GM12891 (cell line): ENCODE data around the gene BPIFA2. TPM values are rescaled to one million over a fixed set of nuclear protein-coding genes. Genes with fewer than 3 reads are reported as not detected.
A peak's percentile ranks its signal among the peaks of the same experiment; 100 is the strongest.
"Not testable (repeated sequence)": the region's sequence is repeated elsewhere in the genome, so short reads cannot be mapped to it uniquely, and the experiment has no call there.

ENCODE experiments used
- DNase-seq: peaks from one replicate; pipeline ENCODE4 v3.0.0; 2011; ENCODE audit warnings: low spot score; ENCODE audit not compliant: insufficient read length
- FAIRE-seq: peaks from 2 replicates; lab custom pipeline; 2011; peaks lifted over from hg19 to GRCh38; lab: Jason Lieb, UNC
- PAX5 ChIP-seq: IDR thresholded peaks from 2 replicates; pipeline ENCODE4 v1.6.1; 2011; ENCODE audit warnings: low read length, moderate library complexity, mild to moderate bottlenecking; ENCODE audit not compliant: insufficient read depth, severe bottlenecking
- POLR2A ChIP-seq: IDR thresholded peaks from 2 replicates; pipeline ENCODE4 v1.6.1; 2011; ENCODE audit warnings: low read depth, low read length, control low read depth
- POLR2AphosphoS5 ChIP-seq: IDR thresholded peaks from 2 replicates; pipeline ENCODE4 v1.6.1; 2011; ENCODE audit warnings: low read depth, low read length, control low read depth
- POU2F2 ChIP-seq: IDR thresholded peaks from 2 replicates; pipeline ENCODE4 v1.6.1; 2011; ENCODE audit warnings: low read depth, mild to moderate bottlenecking, control low read depth, low read length, moderate library complexity
- SPI1 ChIP-seq: IDR thresholded peaks from 2 replicates; pipeline ENCODE4 v1.6.1; 2011; ENCODE audit warnings: low read depth, low read length, control low read depth
- TAF1 ChIP-seq: IDR thresholded peaks from 2 replicates; pipeline ENCODE4 v1.6.1; 2011; ENCODE audit warnings: low read depth, low read length, control low read depth
- polyA plus RNA-seq: library from polyadenylated mRNA; unstranded; fragments of >200 nt; gene quantifications from one replicate; pipeline ENCODE4 v1.2.1, GENCODE V29; 2012; ENCODE audit warnings: low read depth, missing spikeins, inconsistent platforms; ENCODE audit not compliant: missing spikeins

BPIFA2 gene, protein sequence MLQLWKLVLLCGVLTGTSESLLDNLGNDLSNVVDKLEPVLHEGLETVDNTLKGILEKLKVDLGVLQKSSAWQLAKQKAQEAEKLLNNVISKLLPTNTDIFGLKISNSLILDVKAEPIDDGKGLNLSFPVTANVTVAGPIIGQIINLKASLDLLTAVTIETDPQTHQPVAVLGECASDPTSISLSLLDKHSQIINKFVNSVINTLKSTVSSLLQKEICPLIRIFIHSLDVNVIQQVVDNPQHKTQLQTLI
- not detected for polyA plus RNA-seq

GRCh38 chr20:33167859-33168258, at the start of gene BPIFA2:
TSS of gene BPIFA2 (plus strand) at chr20:33168159. CDS start at chr20:33169146, 987 bp downstream.
- FAIRE-seq (no peak), DNase-seq (no peak)
- TF ChIP-seq POU2F2, result no peak
- TF ChIP-seq SPI1, result no peak
- no peak for TF ChIP-seq PAX5
- no peak for TF ChIP-seq POLR2A
- TF ChIP-seq TAF1, result no peak
- TF ChIP-seq POLR2AphosphoS5, result no peak

DNA sequence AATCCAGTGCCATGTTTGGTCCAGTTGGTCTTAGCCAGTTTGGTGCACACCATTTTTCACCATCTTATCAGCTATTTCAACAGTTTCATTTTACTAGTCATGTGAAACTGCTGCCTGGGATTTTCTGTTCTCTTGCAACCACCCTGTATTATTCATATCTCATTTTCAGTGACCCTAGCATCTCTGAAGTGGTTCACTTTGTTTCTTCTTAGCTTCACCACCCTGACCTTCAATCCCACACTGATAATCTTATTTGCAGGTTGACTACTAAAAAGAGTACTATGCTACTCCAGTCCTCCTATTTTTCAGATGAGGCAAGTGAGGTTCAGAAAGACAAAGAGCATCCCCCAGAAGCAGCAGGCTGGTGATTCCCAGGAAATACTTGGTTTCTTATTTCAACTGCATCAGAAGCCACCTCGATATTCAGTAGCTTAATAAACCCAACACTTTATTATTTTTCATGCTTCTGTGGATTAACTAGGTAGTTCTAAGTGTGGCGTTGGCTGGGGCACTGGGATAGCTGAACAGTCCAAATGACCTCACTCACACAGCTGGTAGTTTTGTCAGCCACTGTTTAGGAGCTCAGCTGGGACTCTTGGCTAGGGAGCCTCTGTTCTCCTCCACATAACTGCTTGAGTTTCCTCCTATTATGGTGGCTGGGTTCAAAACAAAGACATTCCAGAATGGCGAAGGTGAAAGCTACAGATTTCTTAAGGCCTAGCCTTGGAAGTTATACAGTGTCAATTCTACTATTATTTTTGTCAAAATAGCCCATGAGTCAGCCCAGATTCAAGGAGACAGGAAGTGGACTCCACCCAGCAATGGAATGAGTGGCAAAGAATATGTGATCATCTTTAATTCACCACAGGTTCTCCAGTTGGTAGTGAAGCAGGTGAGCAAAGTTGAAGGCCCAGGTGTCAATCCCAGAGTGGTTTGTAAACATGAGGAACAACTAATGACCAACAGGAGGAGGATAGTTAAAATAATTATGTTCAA, 47.9 kb upstream of the BPIFA2 start:
- FAIRE-seq (peak; percentile 38), DNase-seq (no peak)
- no peak for TF ChIP-seq SPI1
- no peak for TF ChIP-seq TAF1
- no peak for TF ChIP-seq POLR2AphosphoS5
- TF ChIP-seq POLR2A, result no peak
- no peak for TF ChIP-seq POU2F2

DNA sequence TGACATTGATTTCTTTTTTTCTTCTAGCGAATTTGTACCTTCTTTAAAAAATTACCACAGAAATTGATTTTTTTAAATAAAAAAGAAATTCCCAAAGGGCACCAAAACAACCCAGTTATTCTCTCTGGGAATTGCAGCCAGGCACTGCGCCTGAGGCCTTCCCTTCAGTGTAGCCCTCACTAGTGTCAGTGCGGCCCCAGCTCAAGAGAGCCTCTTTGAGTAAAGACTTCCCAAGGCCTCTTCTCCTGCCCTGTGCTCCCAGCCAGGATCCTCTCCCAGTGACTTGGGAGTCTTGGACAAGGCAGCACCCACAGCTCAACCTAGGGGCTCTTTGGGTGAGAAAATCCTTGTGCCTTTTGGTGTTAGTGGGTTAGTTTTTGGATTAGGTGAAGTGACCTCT, 47.0 kb upstream of the BPIFA2 start:
- TF ChIP-seq POLR2A, result no peak
- TF ChIP-seq SPI1, result no peak
- TF ChIP-seq TAF1, result no peak
- TF ChIP-seq PAX5, result no peak
- no peak for TF ChIP-seq POLR2AphosphoS5
- TF ChIP-seq POU2F2, result no peak
- FAIRE-seq (no peak), DNase-seq (no peak)

- not testable (repeated sequence) for DNase-seq, FAIRE-seq
Measured at GRCh38 chr20:33122297-33122696, 45.7 kb upstream of the BPIFA2 start.

DNA sequence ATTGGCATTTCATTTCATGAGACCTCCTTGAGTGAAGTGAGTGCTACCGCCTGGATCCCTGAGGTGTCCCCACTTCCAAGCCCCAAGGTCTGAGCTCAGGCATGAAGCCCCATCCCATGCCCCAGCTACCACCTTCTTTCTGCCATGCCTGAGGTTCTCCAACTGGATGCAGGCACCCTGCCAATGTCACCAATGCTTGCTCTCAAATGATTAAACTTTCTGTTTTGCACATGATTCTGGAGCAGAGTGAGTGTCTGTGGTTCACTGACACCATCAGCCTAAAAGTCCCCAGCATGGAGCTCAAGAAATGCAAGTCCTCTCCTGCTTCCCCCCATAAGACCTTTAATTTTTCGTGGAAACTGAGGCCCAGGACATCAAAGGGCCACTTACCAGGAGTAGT, 43.7 kb upstream of the BPIFA2 start:
- FAIRE-seq, result no peak
- DNase-seq, result no peak

GRCh38 chr20:33124994-33125393, 43.0 kb upstream of the BPIFA2 start:
- no peak for FAIRE-seq
- TF ChIP-seq PAX5 (no peak), TAF1 (no peak), POU2F2 (no peak), SPI1 (no peak), POLR2AphosphoS5 (no peak), POLR2A (no peak)
- DNase-seq, result no peak

More for the DNA sequence above, 43.7 kb upstream of the BPIFA2 start:
- TF ChIP-seq POLR2AphosphoS5, result no peak
- no peak for TF ChIP-seq TAF1
- no peak for TF ChIP-seq POU2F2
- TF ChIP-seq POLR2A, result no peak
- no peak for TF ChIP-seq PAX5
- no peak for TF ChIP-seq SPI1

DNA sequence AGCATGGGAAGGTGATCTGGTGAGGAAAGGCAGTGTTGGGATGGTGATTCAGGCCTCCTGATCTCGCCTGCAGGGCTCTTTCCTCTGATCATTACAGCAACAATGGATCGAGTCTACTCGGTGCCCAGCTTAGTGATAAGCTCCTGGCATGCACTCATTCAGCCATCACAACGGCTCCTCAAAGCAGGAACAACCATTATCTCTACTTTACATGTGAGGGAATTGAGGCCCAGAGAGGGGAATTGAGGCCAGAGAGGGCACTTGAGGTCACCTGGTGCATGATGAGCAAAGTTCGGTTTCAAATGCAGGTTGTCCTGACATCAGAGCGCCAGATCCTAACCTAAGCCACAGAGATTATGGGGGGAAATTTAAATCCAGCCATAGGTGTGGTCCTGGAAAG, 42.0 kb upstream of the BPIFA2 start:
- FAIRE-seq, result no peak
- no peak for TF ChIP-seq POU2F2
- no peak for TF ChIP-seq PAX5
- TF ChIP-seq POLR2A, result no peak
- no peak for TF ChIP-seq POLR2AphosphoS5
- TF ChIP-seq SPI1, result no peak
- TF ChIP-seq TAF1, result no peak

DNA sequence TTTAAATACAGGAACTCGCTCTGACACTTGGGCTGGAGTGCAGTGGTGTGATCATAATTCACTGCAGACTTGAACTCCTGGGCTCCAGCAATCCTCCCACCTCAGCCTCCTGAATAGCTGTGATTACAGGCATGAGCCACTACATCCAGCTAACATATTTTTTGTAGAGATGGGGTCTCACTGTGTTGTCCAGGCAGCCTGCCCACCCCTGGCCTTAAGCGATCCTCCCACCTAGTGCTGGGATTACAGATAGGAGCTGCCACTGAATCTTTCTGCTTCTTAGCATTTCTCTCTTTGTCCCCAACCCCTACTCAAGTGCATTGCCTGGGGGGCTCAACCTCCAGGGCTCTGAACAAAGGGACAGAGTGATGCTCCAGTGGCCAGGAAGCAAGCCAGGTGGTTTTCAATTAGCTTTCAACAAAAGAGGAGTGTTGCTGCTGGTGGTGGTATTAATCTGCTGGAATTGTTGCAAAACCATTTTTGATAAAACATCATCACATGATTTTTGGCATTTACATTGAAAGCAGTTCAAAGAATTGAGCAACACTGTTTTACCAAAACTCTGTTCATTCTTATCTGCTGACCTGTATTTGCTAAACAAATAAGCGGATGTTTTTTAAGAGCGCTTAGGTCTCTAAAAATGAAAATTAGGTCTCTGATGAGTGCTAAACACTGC, 40.4 kb upstream of the BPIFA2 start:
- FAIRE-seq, result no peak
- no peak for TF ChIP-seq PAX5
- no peak for TF ChIP-seq TAF1
- no peak for TF ChIP-seq SPI1
- no peak for TF ChIP-seq POLR2AphosphoS5
- TF ChIP-seq POLR2A, result no peak
- no peak for TF ChIP-seq POU2F2
- no peak for DNase-seq

More for the DNA sequence above, 42.0 kb upstream of the BPIFA2 start:
- DNase-seq, result no peak

GRCh38 chr20:33130568-33131061, 37.3 kb upstream of the BPIFA2 start:
- DNase-seq (no peak), FAIRE-seq (no peak)
- TF ChIP-seq POLR2A (no peak), POLR2AphosphoS5 (no peak), TAF1 (no peak), PAX5 (no peak)
